Naive B cell (primary cell): ENCODE results near the gene RNASE8. TPM values are rescaled to one million over a fixed set of nuclear protein-coding genes. Genes with fewer than 3 reads are reported as not detected.
A peak's percentile ranks its signal among the peaks of the same experiment; 100 is the strongest.

ENCODE experiments used
- ATAC-seq, 2 donors: fragments of 150-1000 bp; cut with Tn5 transposase; 2 replicates each; pipeline ENCODE4 v1.10.0; 2021; ENCODE audit warnings: low read depth in 2 of 2, mild to moderate bottlenecking in 2 of 2, moderate library complexity in 2 of 2
- DNase-seq: peaks from one replicate; pipeline ENCODE4 v3.0.0; 2022
- H3K27ac Mint-ChIP-seq, 6 donors: one replicate each; pipeline ENCODE4 v1.8.0; 2020 to 2022; ENCODE audit warnings: mild to moderate bottlenecking in 6 of 6, mixed read lengths in 6 of 6, moderate library complexity in 5 of 6, inconsistent platforms in 2 of 6
- H3K27me3 Mint-ChIP-seq, 3 donors: one replicate each; pipeline ENCODE4 v1.8.0; 2021 to 2022; ENCODE audit warnings: mixed read lengths in 3 of 3, mild to moderate bottlenecking in 1 of 3
- H3K36me3 Mint-ChIP-seq, 2 donors: one replicate each; pipeline ENCODE4 v1.8.0; 2020 to 2022; ENCODE audit warnings: mixed read lengths in 2 of 2, inconsistent platforms in 1 of 2, mild to moderate bottlenecking in 1 of 2
- H3K4me1 Mint-ChIP-seq, 3 donors: one replicate each; pipeline ENCODE4 v1.8.0; 2020 to 2022; ENCODE audit warnings: mixed read lengths in 3 of 3, inconsistent platforms in 1 of 3, mild to moderate bottlenecking in 1 of 3, moderate library complexity in 1 of 3
- H3K4me3 Mint-ChIP-seq, 8 donors: one replicate each; pipeline ENCODE4 v1.8.0; 2020 to 2022; ENCODE audit warnings: mild to moderate bottlenecking in 8 of 8, mixed read lengths in 8 of 8, moderate library complexity in 8 of 8, inconsistent platforms in 2 of 8
- H3K9me3 Mint-ChIP-seq, 7 donors: one replicate each; pipeline ENCODE4 v1.8.0; 2020 to 2022; ENCODE audit warnings: mixed read lengths in 7 of 7, mild to moderate bottlenecking in 5 of 7, inconsistent platforms in 2 of 7, moderate library complexity in 1 of 7
- polyA plus RNA-seq, 6 donors: library from polyadenylated mRNA; unstranded; fragments of 300-500 nt; fragmentation: Illumina TruSeq; gene quantifications; one replicate each; pipeline ENCODE4 v1.2.3, GENCODE V29; 2021; ENCODE audit warnings: low read depth in 6 of 6

Gene RNASE8
- polyA plus RNA-seq, 6 donors from 2014 or later: not detected

DNA sequence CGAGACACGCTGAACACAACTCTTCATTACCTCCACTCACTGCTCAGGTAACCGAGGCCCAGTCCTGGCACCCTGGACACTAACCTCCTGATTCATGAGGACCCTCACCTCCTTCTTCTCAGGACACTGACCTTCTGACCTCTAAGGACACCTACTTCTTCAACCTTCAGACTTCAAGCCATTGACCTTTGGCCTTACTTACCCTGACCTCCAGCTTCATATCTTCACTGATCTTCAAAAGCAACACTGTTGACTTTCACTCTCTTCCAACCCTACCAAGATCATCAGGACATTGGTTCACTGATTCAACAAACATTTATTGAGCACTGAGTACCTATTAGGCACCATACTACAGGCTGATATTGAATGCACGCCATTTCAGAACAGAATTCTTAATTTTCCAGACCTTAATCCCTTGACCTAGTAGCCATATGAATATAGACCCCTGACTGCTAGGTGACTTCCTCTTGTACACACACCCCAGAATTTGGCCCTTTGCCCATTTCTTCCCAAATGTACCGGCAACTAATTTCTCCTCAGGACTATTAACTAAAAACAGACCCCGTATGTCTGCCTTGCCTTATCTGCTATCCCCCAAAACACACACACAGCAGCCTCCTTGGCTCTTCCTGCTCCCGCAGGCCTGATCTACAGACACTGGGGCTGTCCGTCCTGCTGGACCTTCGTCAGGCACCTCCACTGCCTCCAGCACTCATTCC is 18.3 kb downstream of the RNASE8 start:
- H3K27me3 Mint-ChIP-seq: peaks cover 0 to 21% (median 18%) of the 10 kb centered on the region in 3 donors
- no peaks in the 10 kb centered on the region for H3K36me3 Mint-ChIP-seq
- no peak overlapping the region for H3K27ac Mint-ChIP-seq
- peaks cover 19 to 24% (median 22%) of the 10 kb centered on the region in 3 donors for H3K4me1 Mint-ChIP-seq
- H3K9me3 Mint-ChIP-seq: no peaks in the 10 kb centered on the region
- H3K4me3 Mint-ChIP-seq: peak overlapping the region in 1 of 8 donors; percentile 1
- no peak for DNase-seq
- ATAC-seq: no peak

DNA sequence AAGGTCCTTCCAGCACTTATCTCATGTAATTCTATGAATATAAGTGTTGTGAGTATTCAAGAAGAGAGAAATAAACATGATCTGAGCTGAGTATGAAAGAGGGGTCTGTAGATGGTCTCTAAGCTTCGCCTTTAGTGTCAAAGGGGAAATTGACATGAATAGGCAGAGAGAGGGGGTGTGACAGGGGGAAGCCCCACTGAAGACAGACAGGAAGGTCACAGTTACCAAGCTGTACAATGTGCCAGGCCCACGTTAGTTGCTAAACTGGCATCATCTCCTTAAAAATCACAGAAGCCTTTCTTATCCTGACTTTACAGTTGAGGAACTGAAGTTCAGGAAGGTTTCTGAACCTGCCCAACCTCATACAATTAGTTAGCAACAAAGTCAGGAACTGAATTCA is 20.1 kb downstream of the RNASE8 start:
- Mint-ChIP-seq H3K4me3 (peak overlapping the region in 1 of 8 donors; percentile 8), H3K9me3 (no peaks in the 10 kb centered on the region), H3K27ac (no peak overlapping the region), H3K27me3 (peaks cover 0 to 18% (median 7%) of the 10 kb centered on the region in 3 donors), H3K36me3 (no peaks in the 10 kb centered on the region), H3K4me1 (peaks cover 4 to 6% (median 6%) of the 10 kb centered on the region in 3 donors)
- DNase-seq (no peak), ATAC-seq (peak; percentile 39 to 49)

DNA sequence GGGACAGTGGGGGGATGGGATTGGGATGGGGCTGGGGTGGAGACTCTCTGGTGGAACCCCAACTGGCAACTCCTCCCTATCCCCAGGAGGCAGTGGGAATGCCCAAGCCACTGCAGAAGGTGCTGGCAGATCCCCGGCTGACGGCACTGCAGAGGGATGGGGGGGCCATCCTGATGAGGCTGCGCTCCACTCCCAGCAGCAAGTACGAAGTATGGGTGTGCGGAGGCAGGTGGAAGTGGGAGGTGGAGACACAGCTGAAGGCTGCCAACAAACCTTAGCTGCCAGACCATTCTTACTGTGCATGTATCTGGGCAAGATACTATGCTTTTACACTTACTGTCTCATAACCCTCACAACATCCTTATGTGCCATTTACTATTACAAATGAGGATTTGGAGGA is 20.7 kb downstream of the RNASE8 start:
- ATAC-seq (no peak), DNase-seq (no peak)
- no peaks in the 10 kb centered on the region for H3K36me3 Mint-ChIP-seq
- H3K4me3 Mint-ChIP-seq: no peak overlapping the region
- peaks cover 0 to 14% (median 4%) of the 10 kb centered on the region in 3 donors for H3K27me3 Mint-ChIP-seq
- peaks cover 3 to 6% (median 5%) of the 10 kb centered on the region in 3 donors for H3K4me1 Mint-ChIP-seq
- no peaks in the 10 kb centered on the region for H3K9me3 Mint-ChIP-seq
- peak overlapping the region in 1 of 6 donors; percentile 82 for H3K27ac Mint-ChIP-seq

DNA sequence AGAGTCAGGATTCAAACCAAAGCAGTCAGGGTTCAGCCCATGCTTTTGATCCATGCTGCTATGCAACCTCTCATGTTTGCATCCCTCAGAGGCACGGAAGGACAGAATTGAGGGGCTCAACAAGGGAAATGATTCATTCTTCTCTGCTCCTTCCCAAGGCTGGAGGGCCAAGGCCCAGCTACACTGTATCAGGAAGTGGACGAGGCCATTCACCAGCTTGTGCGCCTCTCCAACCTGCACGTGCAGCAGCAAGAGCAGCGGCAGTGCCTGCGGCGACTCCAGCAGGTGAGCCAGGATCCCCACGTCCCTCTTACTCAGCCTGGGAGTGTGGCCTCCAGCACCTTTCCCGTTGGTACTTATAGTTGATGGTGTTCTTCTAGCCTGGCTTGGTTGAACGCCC is 21.1 kb downstream of the RNASE8 start:
- H3K27me3 Mint-ChIP-seq: peaks cover 0 to 10% (median 0%) of the 10 kb centered on the region in 3 donors
- H3K27ac Mint-ChIP-seq: no peak overlapping the region
- H3K9me3 Mint-ChIP-seq: no peaks in the 10 kb centered on the region
- H3K36me3 Mint-ChIP-seq: no peaks in the 10 kb centered on the region
- H3K4me3 Mint-ChIP-seq: no peak overlapping the region
- ATAC-seq: no peak
- H3K4me1 Mint-ChIP-seq: peaks cover 0 to 6% (median 5%) of the 10 kb centered on the region in 3 donors
- no peak for DNase-seq

DNA sequence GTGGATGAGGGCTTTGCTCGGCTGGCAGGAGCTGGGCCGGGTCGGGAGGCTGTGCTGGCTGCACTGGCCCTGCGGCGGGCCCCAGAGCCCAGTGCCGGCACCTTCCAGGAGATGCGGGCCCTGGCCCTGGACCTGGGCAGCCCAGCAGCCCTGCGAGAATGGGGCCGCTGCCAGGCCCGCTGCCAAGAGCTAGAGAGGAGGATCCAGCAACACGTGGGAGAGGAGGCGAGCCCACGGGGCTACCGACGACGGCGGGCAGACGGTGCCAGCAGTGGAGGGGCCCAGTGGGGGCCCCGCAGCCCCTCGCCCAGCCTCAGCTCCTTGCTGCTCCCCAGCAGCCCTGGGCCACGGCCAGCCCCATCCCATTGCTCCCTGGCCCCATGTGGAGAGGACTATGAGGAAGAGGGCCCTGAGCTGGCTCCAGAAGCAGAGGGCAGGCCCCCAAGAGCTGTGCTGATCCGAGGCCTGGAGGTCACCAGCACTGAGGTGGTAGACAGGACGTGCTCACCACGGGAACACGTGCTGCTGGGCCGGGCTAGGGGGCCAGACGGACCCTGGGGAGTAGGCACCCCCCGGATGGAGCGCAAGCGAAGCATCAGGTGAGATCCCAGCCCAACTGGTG is 24.0 kb downstream of the RNASE8 start:
- no peak for ATAC-seq
- H3K36me3 Mint-ChIP-seq: no peaks in the 10 kb centered on the region
- DNase-seq: no peak
- H3K27ac Mint-ChIP-seq: no peak overlapping the region
- no peaks in the 10 kb centered on the region for H3K9me3 Mint-ChIP-seq
- H3K4me3 Mint-ChIP-seq: no peak overlapping the region
- H3K27me3 Mint-ChIP-seq: peaks cover 0 to 8% (median 6%) of the 10 kb centered on the region in 3 donors
- peaks cover 3 to 9% (median 8%) of the 10 kb centered on the region in 3 donors for H3K4me1 Mint-ChIP-seq

GRCh38 chr14:21083565-21084325 is 26.1 kb downstream of the RNASE8 start:
- peak overlapping the region in 4 of 6 donors; percentile 18 to 92 (median 74) for H3K27ac Mint-ChIP-seq
- no peaks in the 10 kb centered on the region for H3K36me3 Mint-ChIP-seq

GRCh38 chr14:21084396-21084795 is 26.8 kb downstream of the RNASE8 start:
- no peaks in the 10 kb centered on the region for H3K36me3 Mint-ChIP-seq
- no peak for DNase-seq
- H3K27me3 Mint-ChIP-seq: peaks cover 0 to 8% (median 6%) of the 10 kb centered on the region in 3 donors
- peak overlapping the region in 4 of 6 donors; percentile 18 to 92 (median 74) for H3K27ac Mint-ChIP-seq
- no peak overlapping the region for H3K4me3 Mint-ChIP-seq
- no peaks in the 10 kb centered on the region for H3K9me3 Mint-ChIP-seq
- H3K4me1 Mint-ChIP-seq: peaks cover 16 to 22% (median 17%) of the 10 kb centered on the region in 3 donors
- ATAC-seq: no peak

More at GRCh38 chr14:21083565-21084325, 26.1 kb downstream of the RNASE8 start:
- Mint-ChIP-seq H3K9me3 (no peaks in the 10 kb centered on the region), H3K27me3 (peaks cover 0 to 8% (median 6%) of the 10 kb centered on the region in 3 donors), H3K4me3 (peak overlapping the region in 1 of 8 donors; percentile 74), H3K4me1 (peaks cover 16 to 19% (median 17%) of the 10 kb centered on the region in 3 donors)
- DNase-seq (no peak), ATAC-seq (no peak)

GRCh38 chr14:21084998-21085853 is 27.6 kb downstream of the RNASE8 start:
- DNase-seq: no peak
- Mint-ChIP-seq H3K4me3 (no peak overlapping the region), H3K4me1 (peaks cover 16 to 22% (median 17%) of the 10 kb centered on the region in 3 donors), H3K36me3 (no peaks in the 10 kb centered on the region), H3K9me3 (no peaks in the 10 kb centered on the region), H3K27ac (peak overlapping the region in 3 of 6 donors; percentile 24 to 82 (median 70)), H3K27me3 (peaks cover 0 to 6% (median 5%) of the 10 kb centered on the region in 3 donors)
- no peak for ATAC-seq

- Mint-ChIP-seq H3K4me1 (peaks cover 16 to 24% (median 22%) of the 10 kb centered on the region in 3 donors), H3K9me3 (no peaks in the 10 kb centered on the region), H3K36me3 (no peaks in the 10 kb centered on the region), H3K27ac (peak overlapping the region; percentile 82 to 98 (median 94)), H3K27me3 (peaks cover 0 to 6% (median 0%) of the 10 kb centered on the region in 3 donors), H3K4me3 (peak overlapping the region in 1 of 8 donors; percentile 65)
- DNase-seq: no peak
- ATAC-seq: no peak
Measured at GRCh38 chr14:21086908-21087293, 29.3 kb downstream of the RNASE8 start.

DNA sequence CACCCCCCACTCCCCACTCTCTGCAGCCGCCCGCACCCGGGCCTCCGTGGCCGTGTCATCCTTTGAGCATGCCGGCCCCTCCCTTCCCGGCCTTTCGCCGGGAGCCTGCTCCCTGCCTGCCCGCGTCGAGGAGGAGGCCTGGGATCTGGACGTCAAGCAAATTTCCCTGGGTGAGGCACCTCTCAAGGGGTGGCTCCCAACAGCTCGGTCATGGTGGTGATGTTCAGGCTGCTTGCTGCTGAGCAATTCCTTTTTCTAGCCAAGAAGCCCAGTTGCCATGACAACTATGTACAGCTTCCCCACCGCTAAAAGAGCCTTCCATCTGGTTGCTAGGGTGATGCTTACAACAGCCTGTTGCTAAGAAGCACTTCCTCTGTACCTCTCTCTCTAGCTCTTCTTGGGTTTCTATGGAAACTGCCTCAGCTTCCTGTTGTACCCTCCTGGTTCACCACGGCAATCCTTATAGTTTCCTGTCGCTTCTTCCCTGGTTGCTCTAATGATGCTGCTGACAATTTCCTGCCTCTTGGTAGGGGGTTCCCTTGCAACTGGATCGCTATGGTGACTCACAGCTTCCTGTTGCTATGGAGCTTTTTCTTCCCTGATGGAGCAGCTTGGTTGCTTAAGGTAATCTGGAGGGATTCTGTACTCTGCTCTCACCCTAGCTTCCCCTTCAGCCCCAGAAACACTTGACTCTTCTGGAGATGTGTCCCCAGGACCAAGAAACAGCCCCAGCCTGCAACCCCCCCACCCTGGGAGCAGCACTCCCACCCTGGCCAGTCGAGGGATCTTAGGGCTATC is 29.9 kb downstream of the RNASE8 start:
- ATAC-seq (peak; percentile 85 to 91), DNase-seq (peak; percentile 76)
- Mint-ChIP-seq H3K36me3 (no peaks in the 10 kb centered on the region), H3K27ac (peak overlapping the region; percentile 82 to 98 (median 96)), H3K4me3 (peak overlapping the region in 4 of 8 donors; percentile 7 to 65 (median 24)), H3K9me3 (no peaks in the 10 kb centered on the region), H3K27me3 (peaks cover 0 to 7% (median 0%) of the 10 kb centered on the region in 3 donors), H3K4me1 (peaks cover 17 to 27% (median 22%) of the 10 kb centered on the region in 3 donors)

- H3K4me1 Mint-ChIP-seq: peaks cover 21 to 33% (median 25%) of the 10 kb centered on the region in 3 donors
- no peaks in the 10 kb centered on the region for H3K9me3 Mint-ChIP-seq
- ATAC-seq: no peak
- peaks cover 0 to 15% (median 0%) of the 10 kb centered on the region in 3 donors for H3K27me3 Mint-ChIP-seq
- H3K36me3 Mint-ChIP-seq: no peaks in the 10 kb centered on the region
- H3K27ac Mint-ChIP-seq: peak overlapping the region; percentile 65 to 97 (median 80)
- DNase-seq: no peak
- peak overlapping the region in 1 of 8 donors; percentile 37 for H3K4me3 Mint-ChIP-seq
Measured at GRCh38 chr14:21088687-21089086, 31.1 kb downstream of the RNASE8 start.

GRCh38 chr14:21089271-21089670 is 31.6 kb downstream of the RNASE8 start:
- Mint-ChIP-seq H3K27me3 (peaks cover 0 to 12% (median 0%) of the 10 kb centered on the region in 3 donors), H3K4me3 (peak overlapping the region in 1 of 8 donors; percentile 37), H3K9me3 (no peaks in the 10 kb centered on the region), H3K36me3 (no peaks in the 10 kb centered on the region), H3K4me1 (peaks cover 21 to 33% (median 25%) of the 10 kb centered on the region in 3 donors), H3K27ac (peak overlapping the region; percentile 14 to 84 (median 78))
- no peak for ATAC-seq
- DNase-seq: no peak
